ENCODE measurements around the gene NONO.
"Not testable (repeated sequence)": the region's sequence is repeated elsewhere in the genome, so short reads cannot be mapped to it uniquely, and the experiment has no call there.

GRCh38 chrX:71281300-71281699 lies 2.1 kb upstream of the NONO start:
- TF ChIP-seq, protein P1, sequence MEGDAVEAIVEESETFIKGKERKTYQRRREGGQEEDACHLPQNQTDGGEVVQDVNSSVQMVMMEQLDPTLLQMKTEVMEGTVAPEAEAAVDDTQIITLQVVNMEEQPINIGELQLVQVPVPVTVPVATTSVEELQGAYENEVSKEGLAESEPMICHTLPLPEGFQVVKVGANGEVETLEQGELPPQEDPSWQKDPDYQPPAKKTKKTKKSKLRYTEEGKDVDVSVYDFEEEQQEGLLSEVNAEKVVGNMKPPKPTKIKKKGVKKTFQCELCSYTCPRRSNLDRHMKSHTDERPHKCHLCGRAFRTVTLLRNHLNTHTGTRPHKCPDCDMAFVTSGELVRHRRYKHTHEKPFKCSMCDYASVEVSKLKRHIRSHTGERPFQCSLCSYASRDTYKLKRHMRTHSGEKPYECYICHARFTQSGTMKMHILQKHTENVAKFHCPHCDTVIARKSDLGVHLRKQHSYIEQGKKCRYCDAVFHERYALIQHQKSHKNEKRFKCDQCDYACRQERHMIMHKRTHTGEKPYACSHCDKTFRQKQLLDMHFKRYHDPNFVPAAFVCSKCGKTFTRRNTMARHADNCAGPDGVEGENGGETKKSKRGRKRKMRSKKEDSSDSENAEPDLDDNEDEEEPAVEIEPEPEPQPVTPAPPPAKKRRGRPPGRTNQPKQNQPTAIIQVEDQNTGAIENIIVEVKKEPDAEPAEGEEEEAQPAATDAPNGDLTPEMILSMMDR (conservative IDR thresholded peaks at IDR 0.05; ENCODE audit: low read depth, low read length), result not testable (repeated sequence)
- not testable (repeated sequence) for TF ChIP-seq EZH2 (IDR thresholded peaks at IDR 0.05; ENCODE audit: borderline replicate concordance, low read depth, low read length, poor library complexity, severe bottlenecking)

All from A673 (cell line).